GM13977 (cell line): ENCODE data around the gene PPP4R2.

Experiments
- DNase-seq: peaks from one replicate; pipeline ENCODE4 v3.0.0; 2012; ENCODE audit warnings: low spot score
- in situ Hi-C: fragments of 300-500 bp; cut with MboI; formaldehyde crosslinking; loops from one replicate; pipeline ENCODE4 v1.12.0; 2022; ENCODE audit warnings: low sequenced_read_pairs, low pct_unique_long_range_greater_than_20kb, mixed read lengths, inconsistent platforms; ENCODE audit not compliant: unreplicated experiment
- TF ChIP-seq, protein P1 (sequence below): IDR thresholded peaks from 2 replicates; pipeline ENCODE4 v1.5.1; 2012; ENCODE audit warnings: mild to moderate bottlenecking, control low read depth; ENCODE audit not compliant: insufficient read depth; ENCODE audit errors: extremely low read depth, missing control alignments

Gene PPP4R2

DNA sequence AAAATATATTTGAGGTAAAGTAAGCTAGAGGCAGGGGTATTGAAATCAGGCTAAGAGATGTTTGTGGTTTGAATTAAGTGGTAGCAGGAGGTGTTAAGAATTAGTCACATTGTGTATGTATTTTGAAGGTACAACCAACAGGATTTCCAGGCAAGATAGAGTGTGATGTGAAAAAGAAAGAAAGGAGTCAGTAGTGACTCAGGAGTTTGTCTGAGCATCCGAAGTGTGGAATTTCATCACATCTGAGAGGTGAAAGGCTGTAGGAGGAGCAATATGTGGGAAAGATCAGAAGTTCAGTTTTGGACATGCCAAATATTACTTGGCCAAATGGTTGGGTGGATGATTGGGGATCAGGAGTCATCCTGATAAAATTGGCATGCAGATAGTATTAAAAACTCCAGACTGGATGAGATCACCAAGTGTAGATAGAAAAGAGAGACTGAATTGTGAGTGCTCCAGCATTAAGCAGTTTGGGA is 32.7 kb downstream of the PPP4R2 start:
- in situ Hi-C loops = no loop called here
- TF ChIP-seq, protein P1, sequence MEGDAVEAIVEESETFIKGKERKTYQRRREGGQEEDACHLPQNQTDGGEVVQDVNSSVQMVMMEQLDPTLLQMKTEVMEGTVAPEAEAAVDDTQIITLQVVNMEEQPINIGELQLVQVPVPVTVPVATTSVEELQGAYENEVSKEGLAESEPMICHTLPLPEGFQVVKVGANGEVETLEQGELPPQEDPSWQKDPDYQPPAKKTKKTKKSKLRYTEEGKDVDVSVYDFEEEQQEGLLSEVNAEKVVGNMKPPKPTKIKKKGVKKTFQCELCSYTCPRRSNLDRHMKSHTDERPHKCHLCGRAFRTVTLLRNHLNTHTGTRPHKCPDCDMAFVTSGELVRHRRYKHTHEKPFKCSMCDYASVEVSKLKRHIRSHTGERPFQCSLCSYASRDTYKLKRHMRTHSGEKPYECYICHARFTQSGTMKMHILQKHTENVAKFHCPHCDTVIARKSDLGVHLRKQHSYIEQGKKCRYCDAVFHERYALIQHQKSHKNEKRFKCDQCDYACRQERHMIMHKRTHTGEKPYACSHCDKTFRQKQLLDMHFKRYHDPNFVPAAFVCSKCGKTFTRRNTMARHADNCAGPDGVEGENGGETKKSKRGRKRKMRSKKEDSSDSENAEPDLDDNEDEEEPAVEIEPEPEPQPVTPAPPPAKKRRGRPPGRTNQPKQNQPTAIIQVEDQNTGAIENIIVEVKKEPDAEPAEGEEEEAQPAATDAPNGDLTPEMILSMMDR = no peak
- DNase-seq = no peak

DNA sequence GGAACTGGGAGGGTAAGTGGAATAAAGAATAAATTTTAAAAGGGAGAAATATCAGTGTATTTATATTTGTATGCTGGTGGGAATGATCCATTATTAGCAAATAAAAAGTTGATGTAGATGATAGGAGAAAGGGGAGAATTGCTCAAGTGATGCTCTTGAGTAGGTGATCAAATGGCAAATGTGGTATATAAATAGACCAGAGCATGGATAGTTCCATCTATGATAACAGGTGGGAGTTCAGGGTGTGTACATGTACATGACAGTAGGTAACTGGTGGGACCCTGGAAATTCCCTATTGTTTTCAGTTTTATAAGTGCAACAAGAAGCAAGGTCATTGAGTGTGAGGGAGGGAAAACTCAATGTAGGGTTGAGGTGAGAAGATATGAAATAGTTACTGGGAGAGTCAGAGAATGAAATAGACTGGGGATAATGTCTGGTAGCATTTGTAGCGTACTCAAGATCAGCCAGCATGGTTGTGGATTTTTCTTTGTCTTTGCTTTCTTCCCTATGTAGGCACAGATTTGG is 33.5 kb downstream of the PPP4R2 start:
- in situ Hi-C loops = no loop called here
- DNase-seq = no peak
- TF ChIP-seq, protein P1 = no peak

DNA sequence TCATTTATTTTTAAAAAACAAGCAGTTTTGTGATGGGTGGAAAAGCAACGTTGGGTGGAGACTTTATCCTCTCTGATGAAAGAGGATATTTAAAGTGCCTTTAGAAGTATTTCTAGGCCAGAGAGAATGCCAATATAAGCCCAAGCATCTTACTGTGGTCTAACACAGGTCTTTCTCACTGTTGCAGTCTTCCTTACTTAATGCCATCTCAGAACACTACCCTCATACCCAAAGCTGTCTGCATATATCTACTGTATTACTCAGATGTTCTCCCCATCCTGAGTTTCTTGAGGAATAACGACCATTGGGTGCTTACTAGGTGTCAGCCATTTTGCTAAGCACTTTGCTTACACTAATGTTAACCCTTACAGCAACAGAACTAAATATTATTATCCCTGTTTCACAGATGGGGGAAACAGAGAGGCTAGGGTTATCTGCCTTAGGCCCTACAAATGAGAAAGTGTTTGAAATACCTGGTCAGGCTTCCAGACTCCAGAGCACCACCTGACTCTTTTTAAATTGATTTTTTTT is 35.0 kb downstream of the PPP4R2 start:
- in situ Hi-C loops = no loop called here
- TF ChIP-seq, protein P1 = no peak
- DNase-seq = no peak

DNA sequence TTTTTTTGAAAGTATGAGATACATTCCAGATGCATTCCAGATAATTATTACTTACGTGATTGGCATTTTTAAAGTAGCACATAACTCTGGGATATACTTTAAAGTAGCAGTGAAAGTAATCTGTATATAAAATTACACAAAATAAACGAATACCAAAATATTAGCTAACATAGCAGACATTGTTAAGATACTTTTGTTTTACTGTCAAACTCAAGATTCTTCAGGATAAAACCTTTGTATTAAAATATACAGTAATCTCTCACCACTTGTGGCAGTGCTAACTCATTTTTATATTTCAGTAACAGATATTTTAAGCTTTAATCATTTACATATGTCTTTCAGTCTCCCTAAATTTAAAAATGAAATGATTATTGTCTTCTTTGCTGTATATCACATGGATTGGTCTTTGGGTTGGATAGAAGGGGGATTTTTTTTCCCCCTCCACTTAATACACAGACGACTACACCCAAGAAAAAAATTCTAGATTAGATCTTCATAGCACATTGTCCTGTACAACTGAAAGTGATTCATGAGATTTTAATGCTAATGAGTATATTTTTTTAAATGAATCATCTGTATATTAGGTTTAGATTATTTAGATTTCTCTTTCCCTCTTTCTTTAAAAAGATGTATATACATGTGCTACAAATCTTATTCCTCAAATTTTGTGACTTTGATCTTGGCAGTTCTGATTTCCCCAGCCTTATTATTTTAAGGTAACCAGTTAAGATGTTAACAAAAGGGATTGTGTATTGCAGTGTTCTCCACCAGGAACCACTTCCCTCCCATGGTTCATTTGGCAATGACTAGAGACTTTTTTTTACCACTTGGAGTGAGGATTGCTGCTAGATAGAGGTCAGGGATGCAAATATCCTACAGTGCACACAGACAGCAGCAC is 40.3 kb downstream of the PPP4R2 start:
- no peak for DNase-seq
- TF ChIP-seq, protein P1 = no peak
- in situ Hi-C loops = no loop called here

DNA sequence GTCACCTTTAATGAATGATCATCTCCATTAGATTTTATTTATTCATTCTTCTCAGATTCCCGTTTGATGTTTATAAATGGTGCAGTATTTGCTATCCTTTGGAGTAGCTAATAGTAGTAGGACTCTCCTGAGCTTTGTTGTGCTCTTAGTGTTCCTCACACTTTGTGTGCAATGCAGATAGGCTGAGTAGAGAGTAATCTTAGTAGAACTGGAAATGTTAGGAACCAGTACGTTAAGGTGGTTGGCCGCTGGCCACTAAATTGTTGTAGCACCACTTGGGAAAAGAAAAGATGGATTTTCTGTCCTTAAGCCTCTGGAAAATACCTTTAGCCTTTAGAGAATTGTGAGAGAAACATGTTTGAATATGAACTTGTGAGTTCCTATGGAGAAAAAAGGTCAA is 44.9 kb downstream of the PPP4R2 start:
- in situ Hi-C loops = no loop called here
- DNase-seq = no peak
- TF ChIP-seq, protein P1 = no peak

DNA sequence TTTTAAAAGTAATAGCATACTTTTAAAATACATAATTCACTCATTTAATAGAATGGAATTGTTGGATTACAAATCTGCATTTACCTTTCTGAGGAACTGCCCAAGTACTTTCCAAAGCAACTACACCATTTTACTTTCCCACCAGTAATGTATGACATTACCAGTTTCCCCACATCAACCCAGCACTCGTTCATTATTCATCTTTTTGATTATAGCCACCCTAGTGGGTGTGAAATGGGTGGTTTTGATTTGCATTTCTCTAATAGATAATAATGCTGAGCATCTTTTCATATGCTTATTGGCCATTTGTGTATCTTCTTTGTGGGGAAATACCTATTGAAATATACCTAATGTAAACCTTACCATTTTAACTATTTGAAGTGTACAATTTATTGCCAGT is 46.8 kb downstream of the PPP4R2 start:
- TF ChIP-seq, protein P1 = no peak
- DNase-seq = no peak
- in situ Hi-C loops = no loop called here
